ENCODE data around the gene INAFM2. TPM values are rescaled to one million over a fixed set of nuclear protein-coding genes. Genes with fewer than 3 reads are reported as not detected.

Gene INAFM2
- total RNA-seq, 1 experiment from 2014 or later: 25.4 TPM

DNA sequence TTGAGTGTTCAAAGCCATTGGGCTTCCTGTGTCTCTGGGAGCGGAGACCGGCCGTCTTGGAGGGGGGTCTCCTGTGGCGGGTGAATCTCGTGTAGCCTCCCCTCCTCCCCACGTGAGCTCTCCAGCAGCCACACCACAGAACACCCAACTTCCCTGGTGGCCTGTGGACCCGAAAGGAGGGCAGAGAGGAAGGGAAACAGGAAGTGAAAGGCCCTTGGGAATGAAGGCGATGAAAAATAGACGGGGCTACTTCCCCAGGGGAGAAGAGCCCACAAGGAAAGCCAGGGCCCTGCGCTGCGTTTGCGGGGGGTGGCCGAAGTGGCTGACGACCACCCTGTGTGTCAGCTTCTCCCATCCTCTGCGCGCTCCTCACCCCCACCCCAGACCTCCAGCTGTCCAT lies 46.0 kb upstream of the INAFM2 start:
- no peak overlapping the region for H2BK5ac ChIP-seq (ENCODE audit: insufficient read length, low read length)
- no peak overlapping the region for H3K9ac ChIP-seq (ENCODE audit: extremely low read depth, insufficient read length, low read length)
- H3K9me3 Mint-ChIP-seq: no peaks in the 10 kb centered on the region; a peak in 1 of 5 replicates
- no peak overlapping the region for H3K27ac ChIP-seq (ENCODE audit: insufficient read length, low read depth, low read length)
- no peak overlapping the region for H4K8ac ChIP-seq (replicated peaks; ENCODE audit: insufficient read length, low read depth, low read length)
- H2BK12ac ChIP-seq (ENCODE audit: insufficient read length, low read depth, low read length): no peak overlapping the region
- peaks cover 13 to 51% of the 10 kb centered on the region in 2 experiments for H3K4me1 Mint-ChIP-seq
- H2BK15ac ChIP-seq (ENCODE audit: low read depth, low read length): no peak overlapping the region
- H3K4me2 ChIP-seq (ENCODE audit: insufficient read depth, insufficient read length, low read length): no peak overlapping the region
- no peak overlapping the region for H2BK20ac ChIP-seq (ENCODE audit: low read depth, low read length, poor library complexity, severe bottlenecking)
- no CpG with 5 or more reads among the region's 16 CpGs for WGBS (ENCODE audit: extremely low coverage, insufficient read length, low lambda C conversion rate)
- no peak overlapping the region for H3K4me3 Mint-ChIP-seq
- no peaks in the 10 kb centered on the region for H3K79me1 ChIP-seq (ENCODE audit: insufficient read depth, low read depth, low read length, poor library complexity, severe bottlenecking)
- no peak overlapping the region for H3K18ac ChIP-seq (ENCODE audit: insufficient read length, low read depth, low read length)
- no peak overlapping the region for H2BK120ac ChIP-seq (ENCODE audit: low read depth, low read length, poor library complexity, severe bottlenecking)
- no peak for DNase-seq
- peaks cover 6% of the 10 kb centered on the region for H3K23me2 ChIP-seq (ENCODE audit: insufficient read length, low read depth, low read length, poor library complexity, severe bottlenecking)
- no peak overlapping the region for H3K56ac ChIP-seq (ENCODE audit: insufficient read length, low read depth, low read length)
- H3K9me3 ChIP-seq (ENCODE audit: control insufficient read depth, low read depth, low read length): no peaks in the 10 kb centered on the region
- H2AK5ac ChIP-seq (ENCODE audit: insufficient read length, low read length): no peak overlapping the region
- no peak overlapping the region for H2AFZ ChIP-seq (ENCODE audit: low read length)
- H3K27me3 ChIP-seq (ENCODE audit: insufficient read depth, low read length): peaks cover 21% of the 10 kb centered on the region; the same call in 1 of the 2 replicates
- peaks cover 44% of the 10 kb centered on the region for H3K27me3 Mint-ChIP-seq (ENCODE audit: low read depth)
- no peak overlapping the region for H3K27ac Mint-ChIP-seq
- no peak overlapping the region for H4K91ac ChIP-seq (ENCODE audit: insufficient read length, low read depth, low read length)
- TF ChIP-seq, protein P1, sequence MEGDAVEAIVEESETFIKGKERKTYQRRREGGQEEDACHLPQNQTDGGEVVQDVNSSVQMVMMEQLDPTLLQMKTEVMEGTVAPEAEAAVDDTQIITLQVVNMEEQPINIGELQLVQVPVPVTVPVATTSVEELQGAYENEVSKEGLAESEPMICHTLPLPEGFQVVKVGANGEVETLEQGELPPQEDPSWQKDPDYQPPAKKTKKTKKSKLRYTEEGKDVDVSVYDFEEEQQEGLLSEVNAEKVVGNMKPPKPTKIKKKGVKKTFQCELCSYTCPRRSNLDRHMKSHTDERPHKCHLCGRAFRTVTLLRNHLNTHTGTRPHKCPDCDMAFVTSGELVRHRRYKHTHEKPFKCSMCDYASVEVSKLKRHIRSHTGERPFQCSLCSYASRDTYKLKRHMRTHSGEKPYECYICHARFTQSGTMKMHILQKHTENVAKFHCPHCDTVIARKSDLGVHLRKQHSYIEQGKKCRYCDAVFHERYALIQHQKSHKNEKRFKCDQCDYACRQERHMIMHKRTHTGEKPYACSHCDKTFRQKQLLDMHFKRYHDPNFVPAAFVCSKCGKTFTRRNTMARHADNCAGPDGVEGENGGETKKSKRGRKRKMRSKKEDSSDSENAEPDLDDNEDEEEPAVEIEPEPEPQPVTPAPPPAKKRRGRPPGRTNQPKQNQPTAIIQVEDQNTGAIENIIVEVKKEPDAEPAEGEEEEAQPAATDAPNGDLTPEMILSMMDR (conservative IDR thresholded peaks at IDR 0.05): no peak
- no peak overlapping the region for H3K4ac ChIP-seq (ENCODE audit: low read depth, low read length)
- no peak overlapping the region for H3T11ph ChIP-seq (ENCODE audit: low read length)
- H3K14ac ChIP-seq (ENCODE audit: insufficient read depth, low read length): no peak overlapping the region
- H4K5ac ChIP-seq (ENCODE audit: insufficient read length, low read depth, low read length): no peak overlapping the region
- no peaks in the 10 kb centered on the region for H3K4me1 ChIP-seq (ENCODE audit: insufficient read depth, low read length)
- H3K79me2 ChIP-seq (ENCODE audit: insufficient read depth, low read length): no peaks in the 10 kb centered on the region
- H4K20me1 ChIP-seq (ENCODE audit: control insufficient read depth, insufficient read depth, insufficient read length): no peaks in the 10 kb centered on the region
- H3K23ac ChIP-seq (ENCODE audit: insufficient read length, low read depth, low read length): no peak overlapping the region
- H3K36me3 Mint-ChIP-seq (ENCODE audit: insufficient read depth in 1 of 3, low read depth in 3 of 3): peaks cover 0 to 9% (median 2%) of the 10 kb centered on the region in 3 experiments; a peak in 3 of 7 replicates
